Prostate gland (tissue), 2 donors: Measurements from ENCODE around the gene PARP1.

Experiments
- CTCF ChIP-seq, 4 experiments: fragments of 200-600 bp in 2 of 4; fragments of 450-650 bp in 2 of 4; sonication (generic) in 2 of 4; IDR thresholded peaks; 1 replicate in 3 of 4; 2 replicates in 1 of 4; pipeline ENCODE4 v1.5.1; 2016 to 2019; ENCODE audit warnings: antibody characterized with exemption in 4 of 4, mild to moderate bottlenecking in 2 of 4, moderate library complexity in 2 of 4
- POLR2A ChIP-seq: fragments of 450-650 bp; IDR thresholded peaks from one replicate; pipeline ENCODE4 v1.6.1; 2016; ENCODE audit warnings: antibody characterized with exemption, mild to moderate bottlenecking
- POLR2AphosphoS5 ChIP-seq: sonication (generic); formaldehyde crosslinking; IDR thresholded peaks from one replicate; pipeline ENCODE4 v1.6.1; 2017; ENCODE audit warnings: antibody characterized with exemption

- TF ChIP-seq CTCF (IDR thresholded peaks at IDR 0.05) (no peak), POLR2A (no peak), POLR2AphosphoS5 (no peak)
Measured at GRCh38 chr1:226344441-226345259, 63.2 kb downstream of the PARP1 start.
